SU-DHL-6 (cell line): ENCODE measurements around the gene SPECC1.

Experiments used
- H2AFZ ChIP-seq: fragments of 200-600 bp; sonication (generic); 2 replicates; pipeline ENCODE4 v1.6.1; 2014; ENCODE audit warnings: low read depth, mild to moderate bottlenecking, moderate library complexity, mixed read lengths, antibody characterized with exemption, low read length; ENCODE audit not compliant: severe bottlenecking
- H3F3A ChIP-seq: fragments of 200-600 bp; shearing (Covaris generic); 2 replicates; pipeline ENCODE4 v1.6.0; 2016; ENCODE audit warnings: antibody characterized with exemption, mild to moderate bottlenecking; ENCODE audit not compliant: insufficient read depth
- H3K27ac ChIP-seq: fragments of 200-600 bp; sonication (generic); 2 replicates; pipeline ENCODE4 v1.5.1; 2016; ENCODE audit warnings: low read depth, mild to moderate bottlenecking, low read length, moderate library complexity, mixed read lengths
- H3K27me3 ChIP-seq: fragments of 200-600 bp; sonication (generic), shearing (Covaris generic); 2 replicates; pipeline ENCODE4 v1.6.0; 2014; ENCODE audit warnings: mild to moderate bottlenecking, low read length
- H3K36me3 ChIP-seq: fragments of 200-600 bp; sonication (generic); 2 replicates; pipeline ENCODE4 v1.6.1; 2014; ENCODE audit warnings: mild to moderate bottlenecking, low read length, mixed read lengths
- H3K4me2 ChIP-seq: fragments of 300-600, 200-600 bp; shearing (Covaris generic), sonication (generic); 2 replicates; pipeline ENCODE4 v1.6.0; 2014; ENCODE audit warnings: low read length, low read depth, mild to moderate bottlenecking; ENCODE audit not compliant: poor library complexity, severe bottlenecking
- H3K4me3 ChIP-seq: fragments of 200-600 bp; sonication (generic); 2 replicates; pipeline ENCODE4 v1.5.1; 2014; ENCODE audit warnings: antibody characterized with exemption, low read length, mild to moderate bottlenecking, mixed read lengths; ENCODE audit not compliant: insufficient read depth, poor library complexity, severe bottlenecking
- H3K79me2 ChIP-seq: fragments of 200-600 bp; sonication (generic); 2 replicates; pipeline ENCODE4 v1.6.1; 2014; ENCODE audit warnings: mild to moderate bottlenecking, low read length, moderate library complexity; ENCODE audit not compliant: insufficient read depth
- H3K9ac ChIP-seq: fragments of 200-600 bp; sonication (generic); 2 replicates; pipeline ENCODE4 v1.7.0; 2014; ENCODE audit warnings: mild to moderate bottlenecking, low read length
- H3K9me2 ChIP-seq: fragments of 200-600 bp; sonication (generic); replicated peaks from 2 replicates; pipeline ENCODE4 v1.6.1; 2014; ENCODE audit warnings: low read length; ENCODE audit not compliant: insufficient read depth
- H3K9me3 ChIP-seq: fragments of 200-600 bp; sonication (generic); 2 replicates; pipeline ENCODE4 v1.6.1; 2014; ENCODE audit warnings: low read length, mixed read lengths; ENCODE audit not compliant: insufficient read depth
- H4K20me1 ChIP-seq: fragments of 200-600 bp; sonication (generic); 2 replicates; pipeline ENCODE4 v1.6.1; 2014; ENCODE audit warnings: low read depth, mild to moderate bottlenecking, antibody characterized with exemption, low read length, moderate library complexity, mixed read lengths
- CTCF ChIP-seq: fragments of 200-600 bp; sonication (generic); IDR thresholded peaks from one replicate; pipeline ENCODE4 v1.5.1; 2017; ENCODE audit warnings: antibody characterized with exemption, mild to moderate bottlenecking, low read length, moderate library complexity; ENCODE audit not compliant: insufficient read depth, poor library complexity, severe bottlenecking
- EZH2phosphoT487 ChIP-seq: fragments of 200-600 bp; sonication (generic), shearing (Covaris generic); conservative IDR thresholded peaks from 2 replicates; pipeline ENCODE4 v1.6.1; 2018; ENCODE audit warnings: mild to moderate bottlenecking, antibody characterized with exemption, low read length, moderate library complexity, mixed read lengths

SPECC1 gene

GRCh38 chr17:20206591-20206990, 197.4 kb downstream of the SPECC1 start:
- no peaks in the 10 kb centered on the region for H3K9me2 ChIP-seq
- no peaks in the 10 kb centered on the region for H3F3A ChIP-seq
- H3K27me3 ChIP-seq: no peaks in the 10 kb centered on the region; the same call in 1 of the 2 replicates
- H3K4me2 ChIP-seq: no peak overlapping the region
- H3K36me3 ChIP-seq: no peaks in the 10 kb centered on the region
- H2AFZ ChIP-seq: no peak overlapping the region
- H3K9me3 ChIP-seq: no peaks in the 10 kb centered on the region
- no peak overlapping the region for H3K4me3 ChIP-seq
- no peak overlapping the region for H3K27ac ChIP-seq
- H3K79me2 ChIP-seq: no peaks in the 10 kb centered on the region
- TF ChIP-seq EZH2phosphoT487 (no peak), CTCF (no peak)
- H3K9ac ChIP-seq: no peak overlapping the region
- H4K20me1 ChIP-seq: no peaks in the 10 kb centered on the region

- Histone ChIP-seq H3K36me3 (no peaks in the 10 kb centered on the region), H3K9me2 (no peaks in the 10 kb centered on the region), H3F3A (no peaks in the 10 kb centered on the region), H3K9ac (no peak overlapping the region), H3K9me3 (no peaks in the 10 kb centered on the region), H3K79me2 (no peaks in the 10 kb centered on the region), H3K27me3 (no peaks in the 10 kb centered on the region; the same call in 1 of the 2 replicates), H3K4me3 (no peak overlapping the region), H3K27ac (no peak overlapping the region), H2AFZ (no peak overlapping the region), H4K20me1 (no peaks in the 10 kb centered on the region), H3K4me2 (no peak overlapping the region)
- TF ChIP-seq CTCF (no peak), EZH2phosphoT487 (no peak)
Measured at GRCh38 chr17:20207262-20207985, 198.3 kb downstream of the SPECC1 start.

GRCh38 chr17:20208717-20209116, 199.6 kb downstream of the SPECC1 start:
- no peak overlapping the region for H3K9ac ChIP-seq
- no peaks in the 10 kb centered on the region for H3K9me2 ChIP-seq
- no peak overlapping the region for H3K4me3 ChIP-seq
- H3K27me3 ChIP-seq: no peaks in the 10 kb centered on the region; the same call in 1 of the 2 replicates
- H3K79me2 ChIP-seq: no peaks in the 10 kb centered on the region
- H3F3A ChIP-seq: no peaks in the 10 kb centered on the region
- TF ChIP-seq CTCF (no peak), EZH2phosphoT487 (no peak)
- no peak overlapping the region for H2AFZ ChIP-seq
- H3K27ac ChIP-seq: no peak overlapping the region
- H3K9me3 ChIP-seq: no peaks in the 10 kb centered on the region
- no peaks in the 10 kb centered on the region for H4K20me1 ChIP-seq
- H3K36me3 ChIP-seq: no peaks in the 10 kb centered on the region
- H3K4me2 ChIP-seq: no peak overlapping the region
